CD8-positive, alpha-beta memory T cell (primary cell): ENCODE measurements around the gene ANTKMT. TPM values are rescaled to one million over a fixed set of nuclear protein-coding genes. Genes with fewer than 3 reads are reported as not detected.
A peak's percentile ranks its signal among the peaks of the same experiment; 100 is the strongest.

Experiments used
- CTCF ChIA-PET: fragments of 350-600 bp; sonication (Branson Sonifier 250); formaldehyde crosslinking; loops from one replicate; lab custom pipeline; 2021; ENCODE audit warnings: antibody characterized with exemption; lab: Charles Lee
- POLR2A ChIA-PET: fragments of 350-600 bp; sonication (Branson Sonifier 250); formaldehyde crosslinking; loops from one replicate; lab custom pipeline; 2021; ENCODE audit warnings: antibody characterized with exemption; lab: Charles Lee
- DNase-seq, 5 donors: peaks; one replicate each; pipeline versions ENCODE4 v3.0.0 to v3.0.0-alpha.2; 2020 to 2022; ENCODE audit warnings: mixed read lengths in 1 of 5
- H3K27ac ChIP-seq: one replicate; pipeline ENCODE4 v1.7.0; 2013; ENCODE audit warnings: low read depth, mild to moderate bottlenecking, low read length, moderate library complexity
- H3K27me3 ChIP-seq: 2 replicates; pipeline ENCODE4 v1.7.0; 2013; ENCODE audit warnings: low read length, mild to moderate bottlenecking; ENCODE audit not compliant: insufficient read depth, poor library complexity, severe bottlenecking
- H3K36me3 ChIP-seq: 2 replicates; pipeline ENCODE4 v1.7.0; 2013; ENCODE audit warnings: mild to moderate bottlenecking, low read length, moderate library complexity; ENCODE audit not compliant: insufficient read depth
- H3K4me1 ChIP-seq: 2 replicates; pipeline ENCODE4 v1.7.0; 2013; ENCODE audit warnings: mild to moderate bottlenecking, low read length, moderate library complexity; ENCODE audit not compliant: insufficient read depth
- H3K4me3 ChIP-seq: 2 replicates; pipeline ENCODE4 v1.7.0; 2013; ENCODE audit warnings: mild to moderate bottlenecking, low read length
- H3K9me3 ChIP-seq: 2 replicates; pipeline ENCODE4 v1.7.0; 2013; ENCODE audit warnings: mild to moderate bottlenecking, low read length
- H3K27ac Mint-ChIP-seq, 8 donors: one replicate each; pipeline ENCODE4 v1.8.0; 2020 to 2021; ENCODE audit warnings: mixed read lengths in 8 of 8, mild to moderate bottlenecking in 6 of 8, inconsistent platforms in 3 of 8, moderate library complexity in 3 of 8
- H3K27me3 Mint-ChIP-seq, 2 donors: one replicate each; pipeline ENCODE4 v1.8.0; 2020 to 2021; ENCODE audit warnings: mixed read lengths in 2 of 2, mild to moderate bottlenecking in 1 of 2, moderate library complexity in 1 of 2
- H3K36me3 Mint-ChIP-seq, 3 donors: one replicate each; pipeline ENCODE4 v1.8.0; 2020 to 2021; ENCODE audit warnings: mixed read lengths in 3 of 3, inconsistent platforms in 1 of 3, mild to moderate bottlenecking in 1 of 3
- H3K4me1 Mint-ChIP-seq, 3 donors: one replicate each; pipeline ENCODE4 v1.8.0; 2020 to 2021; ENCODE audit warnings: mixed read lengths in 3 of 3, inconsistent platforms in 1 of 3, mild to moderate bottlenecking in 1 of 3
- H3K4me3 Mint-ChIP-seq, 7 donors: one replicate each; pipeline ENCODE4 v1.8.0; 2020 to 2021; ENCODE audit warnings: mixed read lengths in 7 of 7, mild to moderate bottlenecking in 6 of 7, moderate library complexity in 4 of 7, inconsistent platforms in 2 of 7
- H3K9me3 Mint-ChIP-seq, 5 donors: one replicate each; pipeline ENCODE4 v1.8.0; 2020 to 2022; ENCODE audit warnings: mixed read lengths in 5 of 5, mild to moderate bottlenecking in 3 of 5, moderate library complexity in 2 of 5, inconsistent platforms in 1 of 5
- polyA plus RNA-seq: library from polyadenylated mRNA; unstranded; fragments of 300-500 nt; fragmentation: Illumina TruSeq; gene quantifications from one replicate; pipeline ENCODE4 v1.2.3, GENCODE V29; 2021
- total RNA-seq, 2 experiments: library from RNA; stranded (reverse); gene quantifications; one replicate each; pipeline ENCODE4 v1.2.3, GENCODE V29; 2021

Gene ANTKMT
- total and polyA plus RNA-seq, 3 experiments from 2014 or later = 64.2 to 127 (median 72.0) TPM

- Histone ChIP-seq H3K36me3 (no peaks in the 10 kb centered on the region), H3K4me3 (no peak overlapping the region), H3K9me3 (no peaks in the 10 kb centered on the region), H3K4me1 (peaks cover 35% of the 10 kb centered on the region), H3K27me3 (no peaks in the 10 kb centered on the region), H3K27ac (no peak overlapping the region)
- Mint-ChIP-seq H3K36me3 (no peaks in the 10 kb centered on the region), H3K4me3 (peak overlapping the region in 3 of 7 donors; percentile 88 to 97 (median 89)), H3K27ac (peak overlapping the region in 2 of 8 donors; percentile 12 to 98), H3K4me1 (peaks cover 18 to 42% (median 19%) of the 10 kb centered on the region in 3 donors), H3K9me3 (no peaks in the 10 kb centered on the region), H3K27me3 (no peaks in the 10 kb centered on the region)
- ChIA-PET POLR2A (interaction anchor here (5.9 kb wide), 1 partner anchor 8 kb away, joined by 53 read pairs; the partner anchor contains the start of genes CCDC78 and HAGHL), CTCF (interaction anchor here (0.9 to 22.8 kb wide), 3 partner anchors 8 to 67 kb away, joined by 4 to 332 read pairs (median 4); partner anchors contain the start of genes CIAO3 and HAGHL)
- DNase-seq = no peak
Measured at GRCh38 chr16:718389-718788, 2.6 kb upstream of the ANTKMT start.

GRCh38 chr16:718922-719321 is 2.0 kb upstream of the ANTKMT start:
- H3K4me3 Mint-ChIP-seq = peak overlapping the region in 6 of 7 donors; percentile 19 to 97 (median 88)
- Histone ChIP-seq H3K9me3 (no peaks in the 10 kb centered on the region), H3K27me3 (no peaks in the 10 kb centered on the region), H3K4me3 (no peak overlapping the region), H3K27ac (no peak overlapping the region), H3K4me1 (peaks cover 35% of the 10 kb centered on the region), H3K36me3 (no peaks in the 10 kb centered on the region)
- POLR2A ChIA-PET = interaction anchor here (1.4 to 5.9 kb wide), 2 partner anchors 7 to 9 kb away, joined by 10 to 53 read pairs; partner anchors contain the start of genes CCDC78 and HAGHL
- no peaks in the 10 kb centered on the region for H3K36me3 Mint-ChIP-seq
- peak overlapping the region in 6 of 8 donors; percentile 34 to 98 (median 62) for H3K27ac Mint-ChIP-seq
- H3K27me3 Mint-ChIP-seq = no peaks in the 10 kb centered on the region
- no peak for DNase-seq
- peaks cover 18 to 45% (median 19%) of the 10 kb centered on the region in 3 donors for H3K4me1 Mint-ChIP-seq
- H3K9me3 Mint-ChIP-seq = no peaks in the 10 kb centered on the region
- CTCF ChIA-PET = interaction anchor here (0.9 to 22.8 kb wide), 4 partner anchors 9 to 67 kb away, joined by 4 to 332 read pairs (median 7); partner anchors contain the start of genes CIAO3 and HAGHL

GRCh38 chr16:719815-720446 is 1.0 kb upstream of the ANTKMT start:
- Histone ChIP-seq H3K27ac (peak overlapping the region; percentile 82), H3K9me3 (no peaks in the 10 kb centered on the region), H3K36me3 (no peaks in the 10 kb centered on the region), H3K4me1 (peaks cover 31% of the 10 kb centered on the region), H3K4me3 (peak overlapping the region; percentile 67), H3K27me3 (no peaks in the 10 kb centered on the region)
- Mint-ChIP-seq H3K4me1 (peaks cover 18 to 45% (median 19%) of the 10 kb centered on the region in 3 donors), H3K4me3 (peak overlapping the region; percentile 83 to 97 (median 89)), H3K27ac (peak overlapping the region; percentile 74 to 98 (median 94)), H3K27me3 (no peaks in the 10 kb centered on the region), H3K36me3 (no peaks in the 10 kb centered on the region), H3K9me3 (no peaks in the 10 kb centered on the region)
- peak in 1 of 5 donors; percentile 55 for DNase-seq
- CTCF ChIA-PET = interaction anchor here (0.8 to 22.8 kb wide), 7 partner anchors 6 to 141 kb away, joined by 3 to 332 read pairs (median 10); partner anchors contain the start of genes CIAO3, HAGHL and METRN
- POLR2A ChIA-PET = interaction anchor here (0.8 to 3.2 kb wide), 6 partner anchors 8 to 68 kb away, joined by 3 to 21 read pairs (median 11); partner anchors contain the start of genes CHTF18, CIAO3, RPUSD1 and WDR24

GRCh38 chr16:720447-720989 is 428 bp upstream of the ANTKMT start:
- H3K4me1 Mint-ChIP-seq = peaks cover 18 to 50% (median 19%) of the 10 kb centered on the region in 3 donors
- no peaks in the 10 kb centered on the region for H3K9me3 ChIP-seq
- POLR2A ChIA-PET = interaction anchor here (0.8 to 3.2 kb wide), 8 partner anchors 8 to 68 kb away, joined by 3 to 21 read pairs (median 10); partner anchors contain the start of genes CHTF18, CIAO3, RPUSD1 and WDR24
- CTCF ChIA-PET = interaction anchor here (0.8 to 22.8 kb wide), 8 partner anchors 6 to 141 kb away, joined by 3 to 332 read pairs (median 8); partner anchors contain the start of genes CIAO3, HAGHL and METRN
- peak overlapping the region; percentile 83 to 97 (median 89) for H3K4me3 Mint-ChIP-seq
- peak overlapping the region; percentile 74 to 98 (median 94) for H3K27ac Mint-ChIP-seq
- H3K27ac ChIP-seq = peak overlapping the region; percentile 82
- H3K27me3 Mint-ChIP-seq = no peaks in the 10 kb centered on the region
- no peaks in the 10 kb centered on the region for H3K27me3 ChIP-seq
- peak overlapping the region; percentile 67 for H3K4me3 ChIP-seq
- no peaks in the 10 kb centered on the region for H3K9me3 Mint-ChIP-seq
- H3K36me3 ChIP-seq = no peaks in the 10 kb centered on the region
- H3K36me3 Mint-ChIP-seq = no peaks in the 10 kb centered on the region
- peaks cover 31% of the 10 kb centered on the region for H3K4me1 ChIP-seq
- peak in 2 of 5 donors; percentile 33 to 39 for DNase-seq

GRCh38 chr16:721765-722540 is 1.0 kb downstream of the ANTKMT start:
- Histone ChIP-seq H3K4me1 (peaks cover 36% of the 10 kb centered on the region), H3K9me3 (no peaks in the 10 kb centered on the region), H3K4me3 (peak overlapping the region; percentile 32), H3K36me3 (no peaks in the 10 kb centered on the region), H3K27me3 (no peaks in the 10 kb centered on the region), H3K27ac (peak overlapping the region; percentile 82)
- H3K27ac Mint-ChIP-seq = peak overlapping the region; percentile 61 to 94 (median 88)
- H3K36me3 Mint-ChIP-seq = no peaks in the 10 kb centered on the region
- ChIA-PET CTCF (interaction anchor here (2.0 to 22.8 kb wide), 4 partner anchors 8 to 63 kb away, joined by 6 to 332 read pairs (median 35); partner anchors contain the start of genes CIAO3, HAGHL and METRN), POLR2A (interaction anchor here (0.7 to 3.2 kb wide), 8 partner anchors 8 to 242 kb away, joined by 3 to 21 read pairs (median 8); partner anchors contain the start of genes CHTF18, CIAO3, METTL26 and RPUSD1)
- peaks cover 16 to 49% (median 19%) of the 10 kb centered on the region in 3 donors for H3K4me1 Mint-ChIP-seq
- peak in 4 of 5 donors; percentile 37 to 68 (median 65) for DNase-seq
- no peaks in the 10 kb centered on the region for H3K9me3 Mint-ChIP-seq
- peak overlapping the region; percentile 62 to 86 (median 77) for H3K4me3 Mint-ChIP-seq
- H3K27me3 Mint-ChIP-seq = no peaks in the 10 kb centered on the region

- Histone ChIP-seq H3K27ac (no peak overlapping the region), H3K4me3 (no peak overlapping the region), H3K9me3 (no peaks in the 10 kb centered on the region), H3K4me1 (peaks cover 36% of the 10 kb centered on the region), H3K27me3 (no peaks in the 10 kb centered on the region), H3K36me3 (no peaks in the 10 kb centered on the region)
- H3K27ac Mint-ChIP-seq = peak overlapping the region; percentile 24 to 93 (median 84)
- no peaks in the 10 kb centered on the region for H3K36me3 Mint-ChIP-seq
- H3K4me3 Mint-ChIP-seq = peak overlapping the region; percentile 37 to 83 (median 68)
- DNase-seq = no peak
- no peaks in the 10 kb centered on the region for H3K27me3 Mint-ChIP-seq
- CTCF ChIA-PET = interaction anchor here (2.0 to 22.8 kb wide), 4 partner anchors 9 to 62 kb away, joined by 6 to 332 read pairs (median 35); partner anchors contain the start of genes CIAO3, HAGHL and METRN
- H3K4me1 Mint-ChIP-seq = peaks cover 16 to 49% (median 19%) of the 10 kb centered on the region in 3 donors
- H3K9me3 Mint-ChIP-seq = no peaks in the 10 kb centered on the region
- POLR2A ChIA-PET = interaction anchor here (3.0 kb wide), 1 partner anchor 33 kb away, joined by 12 read pairs; the partner anchor contains the start of gene WDR24
Measured at GRCh38 chr16:722835-723633, 2.1 kb downstream of the ANTKMT start.
